A673 (cell line): ENCODE measurements around the gene TMEM178B. TPM values are rescaled to one million over a fixed set of nuclear protein-coding genes. Genes with fewer than 3 reads are reported as not detected.

Experiments used
- BruUV-seq: library from RNA; stranded (reverse); fragments of 400-500 nt; replicated peaks from 2 replicates; lab custom pipeline; 2021; lab: Mats Ljungman, UMichigan
- CTCF ChIA-PET: fragments of 300-600 bp; sonication (Branson Sonifier 250); formaldehyde crosslinking; loops from one replicate; lab custom pipeline; 2022; ENCODE audit warnings: antibody characterized with exemption; lab: Charles Lee
- POLR2A ChIA-PET: fragments of 300-600 bp; sonication (Branson Sonifier 250); formaldehyde crosslinking; loops from one replicate; lab custom pipeline; 2022; ENCODE audit warnings: antibody characterized with exemption; ENCODE audit not compliant: low non-redundant PET; lab: Charles Lee
- DNase-seq: peaks from one replicate; pipeline ENCODE4 v3.0.0-alpha.2; 2015; ENCODE audit warnings: low spot score
- H3K27ac ChIP-seq: fragments of 200-600 bp; sonication (generic); 2 replicates; pipeline ENCODE4 v1.5.1; 2016; ENCODE audit warnings: mixed run types, low read depth, mild to moderate bottlenecking, mixed read lengths, antibody characterized with exemption, low read length; ENCODE audit not compliant: poor library complexity, severe bottlenecking
- H3K27me3 ChIP-seq: fragments of 200-600 bp; sonication (generic); replicated peaks from 2 replicates; pipeline ENCODE4 v1.6.1; 2017; ENCODE audit warnings: mixed run types, low read depth, mild to moderate bottlenecking, mixed read lengths, antibody characterized with exemption, low read length; ENCODE audit not compliant: insufficient read depth, poor library complexity
- H3K36me3 ChIP-seq: fragments of 200-600 bp; sonication (generic); 2 replicates; pipeline ENCODE4 v1.6.1; 2016; ENCODE audit warnings: mixed run types, mild to moderate bottlenecking, mixed read lengths, antibody characterized with exemption, low read length; ENCODE audit not compliant: insufficient read depth, poor library complexity, severe bottlenecking
- H3K4me1 ChIP-seq: fragments of 200-600 bp; sonication (generic); 2 replicates; pipeline ENCODE4 v1.6.1; 2017; ENCODE audit warnings: mixed run types, mild to moderate bottlenecking, mixed read lengths, antibody characterized with exemption, low read length; ENCODE audit not compliant: insufficient read depth, poor library complexity, severe bottlenecking
- H3K4me3 ChIP-seq: fragments of 200-600 bp; sonication (generic); 2 replicates; pipeline ENCODE4 v1.5.1; 2016; ENCODE audit warnings: low read depth, mixed run types, mild to moderate bottlenecking, mixed read lengths, low read length; ENCODE audit not compliant: poor library complexity, severe bottlenecking
- H3K9me3 ChIP-seq: fragments of 200-600 bp; sonication (generic); 2 replicates; pipeline ENCODE4 v1.6.1; 2016; ENCODE audit warnings: mixed run types, low read depth, mild to moderate bottlenecking, mixed read lengths, antibody characterized with exemption, low read length; ENCODE audit not compliant: poor library complexity, severe bottlenecking
- CTCF ChIP-seq: fragments of 300-800, 200-600 bp; sonication (generic); conservative IDR thresholded peaks from 2 replicates; pipeline ENCODE4 v1.5.1; 2017; ENCODE audit warnings: low read depth, mild to moderate bottlenecking, antibody characterized with exemption, low read length, moderate library complexity, mixed read lengths
- EZH2 ChIP-seq: fragments of 200-600 bp; sonication (generic); IDR thresholded peaks from 2 replicates; pipeline ENCODE4 v1.6.1; 2017; ENCODE audit warnings: borderline replicate concordance, low read depth, mild to moderate bottlenecking, mixed read lengths, antibody characterized with exemption, low read length; ENCODE audit not compliant: poor library complexity, severe bottlenecking
- intact Hi-C: fragments of 100-400 bp; cut with micrococcal nuclease; formaldehyde crosslinking; loops from one replicate; pipeline ENCODE4 v1.10.0; 2022; ENCODE audit not compliant: unreplicated experiment
- total RNA-seq: library from RNA; stranded (reverse); gene quantifications from 2 replicates; pipeline ENCODE4 v1.2.3, GENCODE V29; 2021

Gene TMEM178B
- total RNA-seq, 1 experiment from 2014 or later: 2.8 TPM

GRCh38 chr7:141276031-141276430 lies 202.2 kb downstream of the TMEM178B start:
- POLR2A ChIA-PET: no interaction called here
- H3K27ac ChIP-seq: no peak overlapping the region
- no peaks in the 10 kb centered on the region for H3K36me3 ChIP-seq
- no peaks in the 10 kb centered on the region for H3K4me1 ChIP-seq
- CTCF ChIA-PET: no interaction called here
- TF ChIP-seq CTCF (no peak), EZH2 (no peak)
- no TSS peak for BruUV-seq
- H3K27me3 ChIP-seq: no peaks in the 10 kb centered on the region
- intact Hi-C loops: no loop called here
- H3K4me3 ChIP-seq: no peak overlapping the region
- H3K9me3 ChIP-seq: no peaks in the 10 kb centered on the region
- no peak for DNase-seq

- no peak for TF ChIP-seq CTCF
- no peak for TF ChIP-seq EZH2
- DNase-seq: no peak
- ChIA-PET POLR2A (no interaction called here), CTCF (no interaction called here)
- Histone ChIP-seq H3K36me3 (no peaks in the 10 kb centered on the region), H3K27ac (no peak overlapping the region), H3K9me3 (no peaks in the 10 kb centered on the region), H3K4me1 (no peaks in the 10 kb centered on the region), H3K27me3 (no peaks in the 10 kb centered on the region), H3K4me3 (no peak overlapping the region)
- intact Hi-C loops: no loop called here
- BruUV-seq: no TSS peak
Measured at GRCh38 chr7:141280100-141280499, 206.2 kb downstream of the TMEM178B start.

- no peak for DNase-seq
- POLR2A ChIA-PET: no interaction called here
- BruUV-seq: no TSS peak
- H3K27me3 ChIP-seq: no peaks in the 10 kb centered on the region
- TF ChIP-seq EZH2 (no peak), CTCF (no peak)
- no peaks in the 10 kb centered on the region for H3K4me1 ChIP-seq
- intact Hi-C loops: no loop called here
- H3K4me3 ChIP-seq: no peak overlapping the region
- CTCF ChIA-PET: no interaction called here
- H3K36me3 ChIP-seq: no peaks in the 10 kb centered on the region
- no peaks in the 10 kb centered on the region for H3K9me3 ChIP-seq
- H3K27ac ChIP-seq: no peak overlapping the region
Measured at GRCh38 chr7:141281311-141281710, 207.4 kb downstream of the TMEM178B start.
